HepG2 (cell line): Measurements from ENCODE around the gene DDIT4. TPM values are rescaled to one million over a fixed set of nuclear protein-coding genes. Genes with fewer than 3 reads are reported as not detected.

Experiments used
- AGO1 ChIP-seq: fragments of 200-400 bp; formaldehyde crosslinking; IDR thresholded peaks from 2 replicates; pipeline ENCODE4 v1.6.1; 2017; ENCODE audit warnings: mild to moderate bottlenecking, low read depth, low read length, moderate library complexity; ENCODE audit not compliant: poor library complexity, severe bottlenecking
- JUN ChIP-seq: sonication (generic); formaldehyde crosslinking; IDR thresholded peaks from 2 replicates; pipeline ENCODE4 v1.4.0; 2020; ENCODE audit warnings: mild to moderate bottlenecking, missing genetic modification reagents
- NFAT5 ChIP-seq: sonication (generic); formaldehyde crosslinking; IDR thresholded peaks from 2 replicates; pipeline ENCODE4 v1.4.0; 2020; ENCODE audit warnings: missing genetic modification reagents
- TEAD2 ChIP-seq: sonication (generic); formaldehyde crosslinking; IDR thresholded peaks from 2 replicates; pipeline ENCODE4 v1.9.0; 2021; ENCODE audit warnings: missing genetic modification reagents
- U2AF1 ChIP-seq: fragments of 200-400 bp; formaldehyde crosslinking; optimal IDR thresholded peaks from 2 replicates; pipeline ENCODE3; 2017; ENCODE audit warnings: mild to moderate bottlenecking, low read depth, low read length
- ZGPAT ChIP-seq: IDR thresholded peaks from 2 replicates; pipeline ENCODE4 v1.6.1; 2016; ENCODE audit warnings: mild to moderate bottlenecking
- polyA plus RNA-seq, 8 experiments: library from polyadenylated mRNA; depleted of rRNA in 3 of 8; stranded (reverse) in 7 of 8; unstranded in 1 of 8; fragments of >200 nt; fragmentation: Illumina TruSeq in 4 of 8; extraction: Trizol in 4 of 8; gene quantifications; 2 replicates each; pipeline versions ENCODE4 v1.2.1 to v1.2.3, GENCODE V29; 2011 to 2016; ENCODE audit warnings: low read depth in 4 of 8, missing spikeins in 1 of 8, mixed read lengths in 1 of 8; ENCODE audit not compliant: insufficient read depth in 1 of 8
- total RNA-seq, 5 experiments: library from RNA; depleted of rRNA; stranded (reverse); fragments of >200 nt; fragmentation: Illumina TruSeq; extraction: Trizol; gene quantifications; 2 replicates each; pipeline ENCODE4 v1.2.3, GENCODE V29; 2016; ENCODE audit warnings: low read depth in 1 of 5
- TF ChIP-seq, protein P1 (sequence below): sonication (generic); formaldehyde crosslinking; IDR thresholded peaks from 2 replicates; pipeline ENCODE4 v1.5.1; 2020; ENCODE audit warnings: missing genetic modification reagents, mild to moderate bottlenecking, borderline replicate concordance
- TF ChIP-seq, protein P2 (sequence below): sonication (generic); formaldehyde crosslinking; IDR thresholded peaks from 2 replicates; pipeline ENCODE4 v1.4.0; 2020; ENCODE audit warnings: missing genetic modification reagents
- TF ChIP-seq, protein P3 (sequence below): sonication (generic); formaldehyde crosslinking; IDR thresholded peaks from 2 replicates; pipeline ENCODE4 v1.4.0; 2020; ENCODE audit warnings: mild to moderate bottlenecking, missing genetic modification reagents, borderline replicate concordance

Gene DDIT4
- total and polyA plus RNA-seq, 2 of the 13 experiments (the other 11 are each of a cell fraction or from before 2014, with no cell fraction given) = 35.6 to 40.7 TPM

DNA sequence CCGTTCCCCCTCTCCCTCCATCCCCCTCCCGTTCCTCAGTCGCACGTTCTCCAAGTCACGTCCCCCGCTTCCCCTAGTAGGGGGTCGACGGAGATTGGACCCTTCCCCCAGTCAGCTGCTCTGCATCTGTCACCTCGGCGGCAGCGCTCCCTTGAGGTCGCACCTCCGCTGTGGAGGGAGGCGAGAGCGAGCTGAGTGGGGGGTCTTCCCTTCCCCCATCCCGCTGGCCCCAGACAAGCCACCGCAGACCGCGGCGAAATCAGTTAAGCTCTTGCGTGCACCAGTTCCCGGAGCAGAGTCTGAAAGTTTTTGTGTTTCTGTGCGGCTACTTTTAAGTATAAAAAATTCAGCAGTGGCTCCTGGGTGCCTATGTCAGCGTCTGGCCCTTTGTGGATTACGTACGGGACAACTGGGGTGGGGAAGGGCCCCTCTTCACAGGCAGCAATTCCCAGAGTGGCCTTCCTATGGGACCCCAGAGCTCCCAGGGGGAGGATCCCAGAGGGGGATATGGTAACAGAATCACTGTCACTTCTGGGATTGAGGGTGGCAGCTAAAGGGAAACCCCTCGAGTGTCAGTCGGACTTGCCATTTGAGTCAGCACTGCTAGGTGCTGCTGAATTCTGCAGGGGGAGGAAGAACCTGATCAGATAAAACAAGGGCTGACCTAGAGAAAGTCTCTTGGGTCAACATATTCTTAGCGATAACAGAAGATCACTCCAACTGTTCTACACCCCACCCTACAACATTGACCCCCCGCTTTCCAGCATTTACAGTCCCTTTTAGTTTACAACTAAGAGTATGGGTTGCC, 12.5 kb upstream of the DDIT4 start (continued):
- TF ChIP-seq, protein P1, sequence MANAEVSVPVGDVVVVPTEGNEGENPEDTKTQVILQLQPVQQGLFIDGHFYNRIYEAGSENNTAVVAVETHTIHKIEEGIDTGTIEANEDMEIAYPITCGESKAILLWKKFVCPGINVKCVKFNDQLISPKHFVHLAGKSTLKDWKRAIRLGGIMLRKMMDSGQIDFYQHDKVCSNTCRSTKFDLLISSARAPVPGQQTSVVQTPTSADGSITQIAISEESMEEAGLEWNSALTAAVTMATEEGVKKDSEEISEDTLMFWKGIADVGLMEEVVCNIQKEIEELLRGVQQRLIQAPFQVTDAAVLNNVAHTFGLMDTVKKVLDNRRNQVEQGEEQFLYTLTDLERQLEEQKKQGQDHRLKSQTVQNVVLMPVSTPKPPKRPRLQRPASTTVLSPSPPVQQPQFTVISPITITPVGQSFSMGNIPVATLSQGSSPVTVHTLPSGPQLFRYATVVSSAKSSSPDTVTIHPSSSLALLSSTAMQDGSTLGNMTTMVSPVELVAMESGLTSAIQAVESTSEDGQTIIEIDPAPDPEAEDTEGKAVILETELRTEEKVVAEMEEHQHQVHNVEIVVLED (CRISPR knock-in tag) = no peak; the same call in 1 of the 2 replicates
- TF ChIP-seq TEAD2 (CRISPR knock-in tag) (no peak), NFAT5 (CRISPR knock-in tag) (0 out of 2 replicates have a peak, but pooled peaks have one; percentile 38), JUN (CRISPR knock-in tag) (no peak), AGO1 (no peak), ZGPAT (CRISPR knock-in tag) (peak; percentile 30; the same call in 1 of the 2 replicates), U2AF1 (peak; percentile 55)
- TF ChIP-seq, protein P2, sequence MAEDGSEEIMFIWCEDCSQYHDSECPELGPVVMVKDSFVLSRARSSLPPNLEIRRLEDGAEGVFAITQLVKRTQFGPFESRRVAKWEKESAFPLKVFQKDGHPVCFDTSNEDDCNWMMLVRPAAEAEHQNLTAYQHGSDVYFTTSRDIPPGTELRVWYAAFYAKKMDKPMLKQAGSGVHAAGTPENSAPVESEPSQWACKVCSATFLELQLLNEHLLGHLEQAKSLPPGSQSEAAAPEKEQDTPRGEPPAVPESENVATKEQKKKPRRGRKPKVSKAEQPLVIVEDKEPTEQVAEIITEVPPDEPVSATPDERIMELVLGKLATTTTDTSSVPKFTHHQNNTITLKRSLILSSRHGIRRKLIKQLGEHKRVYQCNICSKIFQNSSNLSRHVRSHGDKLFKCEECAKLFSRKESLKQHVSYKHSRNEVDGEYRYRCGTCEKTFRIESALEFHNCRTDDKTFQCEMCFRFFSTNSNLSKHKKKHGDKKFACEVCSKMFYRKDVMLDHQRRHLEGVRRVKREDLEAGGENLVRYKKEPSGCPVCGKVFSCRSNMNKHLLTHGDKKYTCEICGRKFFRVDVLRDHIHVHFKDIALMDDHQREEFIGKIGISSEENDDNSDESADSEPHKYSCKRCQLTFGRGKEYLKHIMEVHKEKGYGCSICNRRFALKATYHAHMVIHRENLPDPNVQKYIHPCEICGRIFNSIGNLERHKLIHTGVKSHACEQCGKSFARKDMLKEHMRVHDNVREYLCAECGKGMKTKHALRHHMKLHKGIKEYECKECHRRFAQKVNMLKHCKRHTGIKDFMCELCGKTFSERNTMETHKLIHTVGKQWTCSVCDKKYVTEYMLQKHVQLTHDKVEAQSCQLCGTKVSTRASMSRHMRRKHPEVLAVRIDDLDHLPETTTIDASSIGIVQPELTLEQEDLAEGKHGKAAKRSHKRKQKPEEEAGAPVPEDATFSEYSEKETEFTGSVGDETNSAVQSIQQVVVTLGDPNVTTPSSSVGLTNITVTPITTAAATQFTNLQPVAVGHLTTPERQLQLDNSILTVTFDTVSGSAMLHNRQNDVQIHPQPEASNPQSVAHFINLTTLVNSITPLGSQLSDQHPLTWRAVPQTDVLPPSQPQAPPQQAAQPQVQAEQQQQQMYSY (CRISPR knock-in tag) = 0 out of 2 replicates have a peak, but pooled peaks have one; percentile 18
- TF ChIP-seq, protein P3, sequence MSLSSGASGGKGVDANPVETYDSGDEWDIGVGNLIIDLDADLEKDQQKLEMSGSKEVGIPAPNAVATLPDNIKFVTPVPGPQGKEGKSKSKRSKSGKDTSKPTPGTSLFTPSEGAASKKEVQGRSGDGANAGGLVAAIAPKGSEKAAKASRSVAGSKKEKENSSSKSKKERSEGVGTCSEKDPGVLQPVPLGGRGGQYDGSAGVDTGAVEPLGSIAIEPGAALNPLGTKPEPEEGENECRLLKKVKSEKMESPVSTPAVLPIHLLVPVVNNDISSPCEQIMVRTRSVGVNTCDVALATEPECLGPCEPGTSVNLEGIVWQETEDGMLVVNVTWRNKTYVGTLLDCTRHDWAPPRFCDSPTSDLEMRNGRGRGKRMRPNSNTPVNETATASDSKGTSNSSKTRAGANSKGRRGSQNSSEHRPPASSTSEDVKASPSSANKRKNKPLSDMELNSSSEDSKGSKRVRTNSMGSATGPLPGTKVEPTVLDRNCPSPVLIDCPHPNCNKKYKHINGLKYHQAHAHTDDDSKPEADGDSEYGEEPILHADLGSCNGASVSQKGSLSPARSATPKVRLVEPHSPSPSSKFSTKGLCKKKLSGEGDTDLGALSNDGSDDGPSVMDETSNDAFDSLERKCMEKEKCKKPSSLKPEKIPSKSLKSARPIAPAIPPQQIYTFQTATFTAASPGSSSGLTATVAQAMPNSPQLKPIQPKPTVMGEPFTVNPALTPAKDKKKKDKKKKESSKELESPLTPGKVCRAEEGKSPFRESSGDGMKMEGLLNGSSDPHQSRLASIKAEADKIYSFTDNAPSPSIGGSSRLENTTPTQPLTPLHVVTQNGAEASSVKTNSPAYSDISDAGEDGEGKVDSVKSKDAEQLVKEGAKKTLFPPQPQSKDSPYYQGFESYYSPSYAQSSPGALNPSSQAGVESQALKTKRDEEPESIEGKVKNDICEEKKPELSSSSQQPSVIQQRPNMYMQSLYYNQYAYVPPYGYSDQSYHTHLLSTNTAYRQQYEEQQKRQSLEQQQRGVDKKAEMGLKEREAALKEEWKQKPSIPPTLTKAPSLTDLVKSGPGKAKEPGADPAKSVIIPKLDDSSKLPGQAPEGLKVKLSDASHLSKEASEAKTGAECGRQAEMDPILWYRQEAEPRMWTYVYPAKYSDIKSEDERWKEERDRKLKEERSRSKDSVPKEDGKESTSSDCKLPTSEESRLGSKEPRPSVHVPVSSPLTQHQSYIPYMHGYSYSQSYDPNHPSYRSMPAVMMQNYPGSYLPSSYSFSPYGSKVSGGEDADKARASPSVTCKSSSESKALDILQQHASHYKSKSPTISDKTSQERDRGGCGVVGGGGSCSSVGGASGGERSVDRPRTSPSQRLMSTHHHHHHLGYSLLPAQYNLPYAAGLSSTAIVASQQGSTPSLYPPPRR (CRISPR knock-in tag) = peak; percentile 80; the same call in 1 of the 2 replicates
